Liver (tissue), 9 donors: Measurements from ENCODE around the gene MRPL52. TPM values are rescaled to one million over a fixed set of nuclear protein-coding genes. Genes with fewer than 3 reads are reported as not detected.
"Not testable (repeated sequence)": the region's sequence is repeated elsewhere in the genome, so short reads cannot be mapped to it uniquely, and the experiment has no call there.

Source experiments
- DNase-seq: peaks from one replicate; pipeline ENCODE4 v3.0.0-alpha.2; 2017; ENCODE audit warnings: low spot score
- H3K27ac ChIP-seq, 2 donors: one replicate each; pipeline ENCODE4 v1.7.0; 2013; ENCODE audit warnings: inconsistent platforms in 2 of 2, low read length in 2 of 2, control low read depth in 1 of 2, low read depth in 1 of 2, mild to moderate bottlenecking in 1 of 2
- H3K27me3 ChIP-seq, 4 donors: one replicate each; pipeline versions ENCODE4 v1.6.1 to v1.7.0; 2013; ENCODE audit warnings: low read length in 3 of 4, inconsistent platforms in 1 of 4, mild to moderate bottlenecking in 1 of 4, moderate library complexity in 1 of 4; ENCODE audit not compliant: control insufficient read depth in 4 of 4, insufficient read depth in 4 of 4
- H3K36me3 ChIP-seq, 4 donors: one replicate each; pipeline versions ENCODE4 v1.6.1 to v1.7.0; 2013; ENCODE audit warnings: low read length in 3 of 4, mild to moderate bottlenecking in 3 of 4, low read depth in 1 of 4, moderate library complexity in 1 of 4; ENCODE audit not compliant: control insufficient read depth in 4 of 4, insufficient read depth in 3 of 4
- H3K4me1 ChIP-seq, 4 donors: one replicate each; pipeline versions ENCODE4 v1.6.1 to v1.7.0; 2013; ENCODE audit warnings: low read length in 3 of 4, mild to moderate bottlenecking in 3 of 4, moderate library complexity in 1 of 4; ENCODE audit not compliant: control insufficient read depth in 4 of 4, insufficient read depth in 4 of 4
- H3K4me3 ChIP-seq, 3 donors: one replicate each; pipeline versions ENCODE4 v1.6.1 to v1.7.0; 2013; ENCODE audit warnings: low read length in 3 of 3, control low read depth in 1 of 3, low read depth in 1 of 3, mild to moderate bottlenecking in 1 of 3
- H3K9ac ChIP-seq, 2 donors: one replicate each; pipeline ENCODE4 v1.7.0; 2013; ENCODE audit warnings: low read length in 2 of 2, mild to moderate bottlenecking in 2 of 2, moderate library complexity in 2 of 2, control low read depth in 1 of 2, low read depth in 1 of 2
- H3K9me3 ChIP-seq, 4 donors: one replicate each; pipeline versions ENCODE4 v1.6.1 to v1.7.0; 2013; ENCODE audit warnings: low read length in 3 of 4; ENCODE audit not compliant: control insufficient read depth in 4 of 4
- EGR1 ChIP-seq, 2 donors: IDR thresholded peaks; 2 replicates each; pipeline ENCODE4 v1.6.1; 2016 to 2018; ENCODE audit warnings: antibody characterized with exemption in 2 of 2, low read depth in 2 of 2
- FOXA1 ChIP-seq: IDR thresholded peaks from 2 replicates; pipeline ENCODE4 v1.6.1; 2016; ENCODE audit warnings: antibody characterized with exemption
- FOXA2 ChIP-seq: IDR thresholded peaks from 2 replicates; pipeline ENCODE4 v1.6.1; 2016; ENCODE audit warnings: antibody characterized with exemption
- HNF4A ChIP-seq, 2 donors: conservative IDR thresholded peaks; 2 replicates each; pipeline ENCODE4 v1.6.1; 2016; ENCODE audit warnings: antibody characterized with exemption in 2 of 2, mild to moderate bottlenecking in 2 of 2
- HNF4G ChIP-seq: IDR thresholded peaks from 2 replicates; pipeline ENCODE4 v1.6.1; 2016; ENCODE audit warnings: antibody characterized with exemption
- JUND ChIP-seq, 2 donors: IDR thresholded peaks; 2 replicates each; pipeline ENCODE4 v1.6.1; 2016; ENCODE audit warnings: antibody characterized with exemption in 2 of 2
- RXRA ChIP-seq, 2 donors: IDR thresholded peaks; 2 replicates each; pipeline ENCODE4 v1.6.1; 2017 to 2018; ENCODE audit warnings: antibody characterized with exemption in 2 of 2, mild to moderate bottlenecking in 1 of 2
- SP1 ChIP-seq: IDR thresholded peaks from 2 replicates; pipeline ENCODE4 v1.6.1; 2018; ENCODE audit warnings: antibody characterized with exemption, mild to moderate bottlenecking
- WGBS: extraction: QIAGEN DNeasy Blood & Tissue Kit; methylation state at CpG from one replicate; pipeline ENCODE4 v1.1.7; 2013; 5-methylcytosine and 5-hydroxymethylcytosine counted together
- polyA plus RNA-seq, 2 donors: library from polyadenylated mRNA; stranded (reverse) in 1 of 2; unstranded in 1 of 2; fragments of 200-250 nt in 1 of 2; fragments of >200 nt in 1 of 2; fragmentation: Nextera tagmentation in 1 of 2; extraction: Ambion mirVana in 1 of 2; gene quantifications; one replicate each; pipeline versions ENCODE4 v1.2.1 to v1.2.3, GENCODE V29; 2013 to 2015
- total RNA-seq, 2 donors: library from RNA; depleted of rRNA; stranded (reverse); fragments of >200 nt; gene quantifications; one replicate each; pipeline ENCODE4 v1.2.3, GENCODE V29; 2014
- TF ChIP-seq, protein P1 (sequence below): fragments of 150-350 bp; IDR thresholded peaks from 2 replicates; pipeline ENCODE4 v1.5.1; 2017; ENCODE audit warnings: improper control_type of control experiment, low read depth, low read length; ENCODE audit not compliant: missing input control
- TF ChIP-seq, protein P2 (sequence below): IDR thresholded peaks from 2 replicates; pipeline ENCODE4 v1.6.1; 2016; ENCODE audit warnings: antibody characterized with exemption
- TF ChIP-seq, protein P3 (sequence below): IDR thresholded peaks from 2 replicates; pipeline ENCODE4 v1.6.1; 2016; ENCODE audit warnings: antibody characterized with exemption
- donor health status: healthy.
- donor health status: healthy.
- donor health status: healthy.
- donor health status: healthy.
- donor health status: healthy.

Gene MRPL52
- total and polyA plus RNA-seq, 4 donors = 9.1 to 142 (median 36.6) TPM

DNA sequence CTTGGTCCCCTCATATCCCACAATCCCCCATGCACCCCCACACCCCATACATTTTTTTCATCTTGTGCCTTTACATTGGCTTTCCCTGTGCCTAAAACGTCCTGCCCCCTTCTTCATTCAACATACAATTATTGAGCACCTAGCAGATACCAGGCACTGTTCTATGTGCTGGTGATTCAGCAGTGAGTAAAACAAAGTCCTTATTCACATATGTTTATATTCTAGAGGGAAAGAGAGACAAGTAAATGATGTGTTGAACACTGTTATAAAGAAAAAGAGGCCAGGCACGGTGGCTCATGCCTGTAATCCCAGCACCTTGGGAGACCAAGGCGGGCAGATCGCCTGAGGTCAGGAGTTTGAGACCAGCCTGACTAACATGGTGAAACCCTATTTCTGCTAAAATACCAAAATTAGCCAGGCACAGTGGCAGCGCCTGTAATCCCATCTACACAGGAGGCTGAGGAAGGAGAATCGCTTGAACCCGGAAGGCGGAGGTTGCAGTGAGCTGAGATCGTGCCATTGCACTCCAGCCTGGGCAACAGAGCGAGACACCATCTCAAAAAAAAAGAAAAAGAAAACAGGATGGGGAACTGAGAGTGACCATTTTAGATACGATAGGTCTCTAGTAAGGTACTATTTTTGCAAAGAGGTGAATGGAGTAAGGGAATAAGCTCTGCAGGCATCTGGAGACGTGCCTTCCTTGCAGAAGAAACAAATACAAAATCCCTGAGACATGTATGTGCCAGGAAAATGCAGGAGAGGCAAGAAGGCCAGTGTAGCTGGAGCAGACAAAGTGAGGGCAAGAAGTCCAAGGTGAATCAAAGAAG lies 26.6 kb upstream of the MRPL52 start (continued):
- TF ChIP-seq, protein P1, sequence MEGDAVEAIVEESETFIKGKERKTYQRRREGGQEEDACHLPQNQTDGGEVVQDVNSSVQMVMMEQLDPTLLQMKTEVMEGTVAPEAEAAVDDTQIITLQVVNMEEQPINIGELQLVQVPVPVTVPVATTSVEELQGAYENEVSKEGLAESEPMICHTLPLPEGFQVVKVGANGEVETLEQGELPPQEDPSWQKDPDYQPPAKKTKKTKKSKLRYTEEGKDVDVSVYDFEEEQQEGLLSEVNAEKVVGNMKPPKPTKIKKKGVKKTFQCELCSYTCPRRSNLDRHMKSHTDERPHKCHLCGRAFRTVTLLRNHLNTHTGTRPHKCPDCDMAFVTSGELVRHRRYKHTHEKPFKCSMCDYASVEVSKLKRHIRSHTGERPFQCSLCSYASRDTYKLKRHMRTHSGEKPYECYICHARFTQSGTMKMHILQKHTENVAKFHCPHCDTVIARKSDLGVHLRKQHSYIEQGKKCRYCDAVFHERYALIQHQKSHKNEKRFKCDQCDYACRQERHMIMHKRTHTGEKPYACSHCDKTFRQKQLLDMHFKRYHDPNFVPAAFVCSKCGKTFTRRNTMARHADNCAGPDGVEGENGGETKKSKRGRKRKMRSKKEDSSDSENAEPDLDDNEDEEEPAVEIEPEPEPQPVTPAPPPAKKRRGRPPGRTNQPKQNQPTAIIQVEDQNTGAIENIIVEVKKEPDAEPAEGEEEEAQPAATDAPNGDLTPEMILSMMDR = no peak
- TF ChIP-seq JUND (IDR thresholded peaks at IDR 0.05) (no peak), SP1 (no peak), RXRA (IDR thresholded peaks at IDR 0.05) (no peak)

DNA sequence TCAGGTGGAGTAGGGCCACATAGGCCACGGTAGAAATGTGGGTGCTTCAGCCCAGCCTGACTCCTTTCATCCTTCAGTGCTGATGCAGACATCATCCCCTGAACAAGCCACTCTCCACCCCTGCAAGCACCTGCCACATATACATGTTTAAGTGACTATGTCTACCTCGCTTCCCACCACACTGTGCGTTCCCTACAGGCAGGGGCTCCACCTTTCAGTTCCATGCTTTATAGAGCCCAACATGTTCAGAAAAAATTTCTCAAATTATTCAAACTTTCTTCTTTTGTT lies 26.1 kb upstream of the MRPL52 start:
- Histone ChIP-seq H3K4me3 (no peak overlapping the region), H3K36me3 (no peaks in the 10 kb centered on the region), H3K4me1 (peaks cover 0 to 2% (median 0%) of the 10 kb centered on the region in 4 donors), H3K27ac (no peak overlapping the region), H3K9ac (no peak overlapping the region), H3K9me3 (no peaks in the 10 kb centered on the region), H3K27me3 (no peaks in the 10 kb centered on the region)
- WGBS = 91% methylated on average over 3 of the region's 3 CpGs
- TF ChIP-seq HNF4G (no peak), FOXA1 (no peak), EGR1 (IDR thresholded peaks at IDR 0.05; ENCODE audit: low read depth in 2 of 2) (no peak), HNF4A (conservative IDR thresholded peaks at IDR 0.05) (no peak), FOXA2 (no peak)
- TF ChIP-seq, protein P2, sequence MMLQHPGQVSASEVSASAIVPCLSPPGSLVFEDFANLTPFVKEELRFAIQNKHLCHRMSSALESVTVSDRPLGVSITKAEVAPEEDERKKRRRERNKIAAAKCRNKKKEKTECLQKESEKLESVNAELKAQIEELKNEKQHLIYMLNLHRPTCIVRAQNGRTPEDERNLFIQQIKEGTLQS = no peak
- TF ChIP-seq, protein P1 = no peak
- TF ChIP-seq, protein P3, sequence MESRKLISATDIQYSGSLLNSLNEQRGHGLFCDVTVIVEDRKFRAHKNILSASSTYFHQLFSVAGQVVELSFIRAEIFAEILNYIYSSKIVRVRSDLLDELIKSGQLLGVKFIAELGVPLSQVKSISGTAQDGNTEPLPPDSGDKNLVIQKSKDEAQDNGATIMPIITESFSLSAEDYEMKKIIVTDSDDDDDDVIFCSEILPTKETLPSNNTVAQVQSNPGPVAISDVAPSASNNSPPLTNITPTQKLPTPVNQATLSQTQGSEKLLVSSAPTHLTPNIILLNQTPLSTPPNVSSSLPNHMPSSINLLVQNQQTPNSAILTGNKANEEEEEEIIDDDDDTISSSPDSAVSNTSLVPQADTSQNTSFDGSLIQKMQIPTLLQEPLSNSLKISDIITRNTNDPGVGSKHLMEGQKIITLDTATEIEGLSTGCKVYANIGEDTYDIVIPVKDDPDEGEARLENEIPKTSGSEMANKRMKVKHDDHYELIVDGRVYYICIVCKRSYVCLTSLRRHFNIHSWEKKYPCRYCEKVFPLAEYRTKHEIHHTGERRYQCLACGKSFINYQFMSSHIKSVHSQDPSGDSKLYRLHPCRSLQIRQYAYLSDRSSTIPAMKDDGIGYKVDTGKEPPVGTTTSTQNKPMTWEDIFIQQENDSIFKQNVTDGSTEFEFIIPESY = no peak
- no peak for DNase-seq

DNA sequence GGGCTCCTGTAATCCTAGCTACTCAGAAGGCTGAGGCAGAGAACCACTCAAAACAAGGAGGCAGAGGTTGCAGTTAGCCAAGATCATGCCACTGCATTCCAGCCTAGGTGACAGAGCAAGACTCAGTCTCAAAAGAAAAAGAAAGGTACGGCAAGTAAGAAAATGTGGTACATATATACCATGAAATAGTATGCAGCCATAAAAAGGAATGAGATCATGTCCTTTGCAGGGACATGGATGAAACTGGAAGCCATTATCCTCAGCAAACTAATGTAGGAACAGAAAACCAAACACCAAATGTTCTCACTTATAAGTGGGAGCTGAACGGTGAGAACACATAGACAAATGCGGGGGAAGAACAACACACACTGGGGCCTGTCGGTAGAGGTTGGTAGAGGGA lies 24.5 kb upstream of the MRPL52 start:
- H3K27me3 ChIP-seq, H3K4me3 ChIP-seq, H3K36me3 ChIP-seq, H3K27ac ChIP-seq, DNase-seq, H3K4me1 ChIP-seq, H3K9me3 ChIP-seq, H3K9ac ChIP-seq: not testable (repeated sequence)
- 97% methylated on average over 4 of the region's 4 CpGs for WGBS
